Measurements from ENCODE around the gene MIA2.
"Not testable (repeated sequence)": the region's sequence is repeated elsewhere in the genome, so short reads cannot be mapped to it uniquely, and the experiment has no call there.

The MIA2 gene
- total RNA-seq, result 44.2 to 70.3 reads per million in 2 donors

GRCh38 chr14:39233680-39234326 is at the start of gene MIA2:
Gene MIA2 (plus strand): TSS chr14:39233915. CDS start chr14:39234115, 200 bp downstream.
- no peak for DNase-seq

- DNase-seq, result no peak
These were observed 49.0 kb upstream of the MIA2 start for GRCh38 chr14:39184628-39185255.

- DNase-seq, result no peak
These were observed 48.3 kb upstream of the MIA2 start for GRCh38 chr14:39185256-39186049.

- no peak for DNase-seq
These were observed 46.7 kb upstream of the MIA2 start for GRCh38 chr14:39186941-39187525.

- DNase-seq, result no peak
These were observed 29.8 kb upstream of the MIA2 start for GRCh38 chr14:39203659-39204606.

GRCh38 chr14:39207430-39207829 is 26.3 kb upstream of the MIA2 start:
- not testable (repeated sequence) for DNase-seq

- DNase-seq, result no peak
These were observed 22.5 kb upstream of the MIA2 start for GRCh38 chr14:39211109-39211741.

GRCh38 chr14:39212034-39212433 is 21.7 kb upstream of the MIA2 start:
- DNase-seq, result no peak

GRCh38 chr14:39212693-39213092 is 21.0 kb upstream of the MIA2 start:
- DNase-seq, result no peak

- no peak for DNase-seq
These were observed 16.4 kb upstream of the MIA2 start for GRCh38 chr14:39217214-39217879.

GRCh38 chr14:39218171-39218769 is 15.4 kb upstream of the MIA2 start:
- DNase-seq, result no peak

GRCh38 chr14:39219075-39219499 is 14.6 kb upstream of the MIA2 start:
- no peak for DNase-seq

- not testable (repeated sequence) for DNase-seq
These were observed 13.2 kb upstream of the MIA2 start for GRCh38 chr14:39220473-39220872.

- DNase-seq, result no peak
These were observed 5.7 kb upstream of the MIA2 start for GRCh38 chr14:39228044-39228443.

GRCh38 chr14:39228509-39229221 is 5.0 kb upstream of the MIA2 start:
- DNase-seq, result no peak

GRCh38 chr14:39229222-39229543 is 4.5 kb upstream of the MIA2 start:
- peak; percentile 7 for DNase-seq

GRCh38 chr14:39229601-39230110 is 4.1 kb upstream of the MIA2 start:
- DNase-seq, result no peak

- no peak for DNase-seq
These were observed 3.2 kb upstream of the MIA2 start for GRCh38 chr14:39230416-39231035.

All from T-helper 9 cell (primary cell).